Endothelial cell of umbilical vein (primary cell): ENCODE data around the gene CTNND2. TPM values are rescaled to one million over a fixed set of nuclear protein-coding genes. Genes with fewer than 3 reads are reported as not detected.

Source experiments
- BruUV-seq: library from RNA; stranded (reverse); fragments of 400-500 nt; replicated peaks from 2 replicates; lab custom pipeline; 2021; lab: Mats Ljungman, UMichigan
- CTCF ChIA-PET: fragments of 300-600, 350-600 bp; sonication (Branson Sonifier 250); formaldehyde crosslinking; loops from one replicate; lab custom pipeline; 2021; ENCODE audit warnings: antibody characterized with exemption, inconsistent platforms; lab: Charles Lee
- POLR2A ChIA-PET: fragments of 300-600, 350-600 bp; sonication (Branson Sonifier 250); formaldehyde crosslinking; loops from one replicate; lab custom pipeline; 2021; ENCODE audit warnings: antibody characterized with exemption, inconsistent platforms; lab: Charles Lee
- DNase-seq: peaks from one replicate; pipeline ENCODE4 v3.0.0-alpha.2; 2011; ENCODE audit warnings: low read depth, low spot score
- FAIRE-seq: peaks from 2 replicates; lab custom pipeline; 2011; peaks lifted over from hg19 to GRCh38; lab: Jason Lieb, UNC
- H2AFZ ChIP-seq: 2 replicates; pipeline ENCODE4 v1.6.0; 2012; ENCODE audit warnings: low read depth, low read length, control low read depth, inconsistent platforms
- H3K27ac ChIP-seq: 2 replicates; pipeline ENCODE4 v1.5.1; 2011; ENCODE audit warnings: low read depth, mild to moderate bottlenecking, control low read depth, low read length, moderate library complexity; ENCODE audit not compliant: insufficient read depth
- H3K27me3 ChIP-seq, 2 experiments: 2 replicates each; pipeline versions ENCODE4 v1.6.0 to v1.6.1; 2011; ENCODE audit warnings: low read length in 2 of 2, mixed read lengths in 1 of 2; ENCODE audit not compliant: control insufficient read depth in 2 of 2, insufficient read depth in 2 of 2
- H3K36me3 ChIP-seq, 2 experiments: 2 replicates in 1 of 2; 3 replicates in 1 of 2; pipeline ENCODE4 v1.5.1; 2011; ENCODE audit warnings: low read length in 2 of 2, mild to moderate bottlenecking in 1 of 2, moderate library complexity in 1 of 2; ENCODE audit not compliant: control insufficient read depth in 2 of 2, insufficient read depth in 2 of 2; ENCODE audit errors: extremely low read depth in 1 of 2
- H3K4me1 ChIP-seq: 3 replicates; pipeline ENCODE4 v1.5.1; 2011; ENCODE audit warnings: mild to moderate bottlenecking, low read length; ENCODE audit not compliant: control insufficient read depth, insufficient read depth; ENCODE audit errors: extremely low read depth
- H3K4me2 ChIP-seq: 2 replicates; pipeline ENCODE4 v1.6.1; 2011; ENCODE audit warnings: low read length, control low read depth, mixed read lengths; ENCODE audit not compliant: insufficient read depth
- H3K4me3 ChIP-seq, 3 experiments: fragments of 200-600 bp in 1 of 3; sonication (generic), shearing (Covaris generic) in 1 of 3; replicated peaks in 1 of 3; 2 replicates each; pipeline ENCODE4 v1.5.1; 2011 to 2016; ENCODE audit warnings: control low read depth in 3 of 3, low read length in 3 of 3, mild to moderate bottlenecking in 2 of 3, inconsistent platforms in 1 of 3, low read depth in 1 of 3, moderate library complexity in 1 of 3; ENCODE audit not compliant: insufficient read depth in 1 of 3
- H3K79me2 ChIP-seq: 2 replicates; pipeline ENCODE4 v1.6.0; 2012; ENCODE audit warnings: low read length, inconsistent platforms; ENCODE audit not compliant: control insufficient read depth, insufficient read depth
- H3K9ac ChIP-seq: replicated peaks from 2 replicates; pipeline ENCODE3; 2011; ENCODE audit warnings: low read length, control low read depth; ENCODE audit not compliant: insufficient read depth; ENCODE audit errors: extremely low read depth
- H3K9me1 ChIP-seq: replicated peaks from 3 replicates; pipeline ENCODE4 v1.6.0; 2011; ENCODE audit warnings: mild to moderate bottlenecking, low read length; ENCODE audit not compliant: control insufficient read depth, insufficient read depth; ENCODE audit errors: extremely low read depth
- H3K9me3 ChIP-seq: replicated peaks from 2 replicates; pipeline ENCODE4 v1.5.1; 2012; ENCODE audit warnings: low read length, inconsistent platforms; ENCODE audit not compliant: control insufficient read depth, insufficient read depth
- H4K20me1 ChIP-seq: replicated peaks from 2 replicates; pipeline ENCODE3; 2011; ENCODE audit warnings: mild to moderate bottlenecking, low read length; ENCODE audit not compliant: control insufficient read depth, insufficient read depth; ENCODE audit errors: extremely low read depth
- EZH2 ChIP-seq: IDR thresholded peaks from 2 replicates; pipeline ENCODE4 v1.6.1; 2012; ENCODE audit warnings: borderline replicate concordance, low read depth, mild to moderate bottlenecking, moderate library complexity, low read length, inconsistent platforms; ENCODE audit not compliant: severe bottlenecking
- FOS ChIP-seq: IDR thresholded peaks from 2 replicates; pipeline ENCODE4 v1.6.1; 2011; ENCODE audit warnings: mild to moderate bottlenecking, low read length, moderate library complexity, borderline replicate concordance; ENCODE audit not compliant: insufficient read depth
- GATA2 ChIP-seq: IDR thresholded peaks from 2 replicates; pipeline ENCODE4 v1.7.0; 2011; ENCODE audit warnings: low read depth, mild to moderate bottlenecking, moderate library complexity, mixed read lengths, low read length; ENCODE audit not compliant: insufficient read length, insufficient read depth
- JUN ChIP-seq: IDR thresholded peaks from 2 replicates; pipeline ENCODE4 v1.6.1; 2011; ENCODE audit warnings: borderline replicate concordance, low read depth; ENCODE audit not compliant: insufficient read length, insufficient read depth
- MYC ChIP-seq: IDR thresholded peaks from one replicate; pipeline ENCODE4 v1.6.1; 2011; ENCODE audit warnings: mild to moderate bottlenecking, low read depth, low read length
- POLR2A ChIP-seq: IDR thresholded peaks from 2 replicates; pipeline ENCODE4 v1.6.1; 2012; ENCODE audit warnings: low read depth, mild to moderate bottlenecking, control low read depth, low read length
- POLR2AphosphoS5 ChIP-seq: IDR thresholded peaks from 2 replicates; pipeline ENCODE4 v1.6.1; 2012; ENCODE audit warnings: low read depth, mild to moderate bottlenecking, control low read depth, low read length, moderate library complexity; ENCODE audit not compliant: insufficient read depth
- dilution Hi-C: fragments of 300-500 bp; cut with MboI; formaldehyde crosslinking; loops from one replicate; pipeline ENCODE4 v1.15.0; 2019; ENCODE audit warnings: low sequenced_read_pairs; ENCODE audit not compliant: extremely low pct_ligation_motif_present
- intact Hi-C: fragments of 100-400 bp; cut with micrococcal nuclease; formaldehyde crosslinking; loops from one replicate; pipeline ENCODE4 v1.10.0; 2022
- polyA plus RNA-seq, 4 experiments: library from polyadenylated mRNA; depleted of rRNA in 3 of 4; stranded (reverse) in 3 of 4; unstranded in 1 of 4; fragments of >200 nt; gene quantifications; 2 replicates each; pipeline versions ENCODE4 v1.2.1 to v1.2.3, GENCODE V29; 2011 to 2012; ENCODE audit warnings: missing spikeins in 1 of 4
- total RNA-seq: library from RNA; stranded (reverse); gene quantifications from 2 replicates; pipeline ENCODE4 v1.2.3, GENCODE V29; 2021
- TF ChIP-seq, protein P1 (sequence below): IDR thresholded peaks from 2 replicates; pipeline ENCODE4 v1.6.1; 2011; ENCODE audit not compliant: insufficient read depth, insufficient read length
- TF ChIP-seq, protein P2 (sequence below), 2 donors: IDR thresholded peaks; 1 replicate in 1 of 2; 2 replicates in 1 of 2; pipeline ENCODE4 v1.5.1; 2011; ENCODE audit warnings: low read length in 2 of 2, mild to moderate bottlenecking in 2 of 2, moderate library complexity in 2 of 2, control low read depth in 1 of 2, inconsistent platforms in 1 of 2, low read depth in 1 of 2; ENCODE audit not compliant: insufficient read depth in 1 of 2; ENCODE audit errors: extremely low read depth in 1 of 2

CTNND2 gene
- total and polyA plus RNA-seq, 2 donors (not counting 3 experiments of a cell fraction or from before 2014, with no cell fraction given), result not detected

DNA sequence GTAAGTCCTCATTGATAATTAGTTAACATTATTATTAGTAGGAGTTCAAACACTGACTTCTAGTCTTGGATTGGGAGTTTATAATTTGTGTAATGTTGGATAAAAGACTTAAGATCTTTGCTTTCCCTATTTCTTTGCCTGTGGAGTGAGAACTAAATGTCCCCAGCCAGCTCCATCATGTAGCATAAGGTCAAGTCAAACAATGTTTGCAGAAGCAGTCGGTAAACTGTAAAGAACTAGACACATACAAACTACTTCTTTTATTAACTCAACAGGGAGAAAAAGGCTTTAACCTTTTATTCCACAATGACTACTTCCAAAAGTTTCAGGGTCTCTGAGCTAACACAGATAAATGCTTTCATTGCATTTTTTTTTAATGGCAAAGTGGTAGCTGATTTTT lies 192.3 kb downstream of the CTNND2 start:
- no peaks in the 10 kb centered on the region for H4K20me1 ChIP-seq
- no peak overlapping the region for H3K27ac ChIP-seq
- H3K9me1 ChIP-seq, result no peaks in the 10 kb centered on the region
- POLR2A ChIA-PET, result no interaction called here
- H3K4me1 ChIP-seq, result no peaks in the 10 kb centered on the region
- peaks cover 4% of the 10 kb centered on the region for H3K9me3 ChIP-seq
- H3K4me2 ChIP-seq, result no peak overlapping the region
- no peak overlapping the region for H2AFZ ChIP-seq
- H3K36me3 ChIP-seq, result no peaks in the 10 kb centered on the region
- H3K27me3 ChIP-seq, result no peaks in the 10 kb centered on the region
- BruUV-seq, result no TSS peak
- dilution Hi-C loops, result no loop called here
- no peaks in the 10 kb centered on the region for H3K79me2 ChIP-seq
- CTCF ChIA-PET, result no interaction called here
- intact Hi-C loops, result no loop called here
- DNase-seq, result no peak
- H3K9ac ChIP-seq, result no peak overlapping the region
- H3K4me3 ChIP-seq, result no peak overlapping the region
- FAIRE-seq, result no peak
- TF ChIP-seq MYC (no peak), FOS (no peak), POLR2AphosphoS5 (no peak), POLR2A (no peak), EZH2 (no peak), JUN (no peak), GATA2 (no peak)
- TF ChIP-seq, protein P1, sequence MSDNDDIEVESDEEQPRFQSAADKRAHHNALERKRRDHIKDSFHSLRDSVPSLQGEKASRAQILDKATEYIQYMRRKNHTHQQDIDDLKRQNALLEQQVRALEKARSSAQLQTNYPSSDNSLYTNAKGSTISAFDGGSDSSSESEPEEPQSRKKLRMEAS, result no peak
- TF ChIP-seq, protein P2, sequence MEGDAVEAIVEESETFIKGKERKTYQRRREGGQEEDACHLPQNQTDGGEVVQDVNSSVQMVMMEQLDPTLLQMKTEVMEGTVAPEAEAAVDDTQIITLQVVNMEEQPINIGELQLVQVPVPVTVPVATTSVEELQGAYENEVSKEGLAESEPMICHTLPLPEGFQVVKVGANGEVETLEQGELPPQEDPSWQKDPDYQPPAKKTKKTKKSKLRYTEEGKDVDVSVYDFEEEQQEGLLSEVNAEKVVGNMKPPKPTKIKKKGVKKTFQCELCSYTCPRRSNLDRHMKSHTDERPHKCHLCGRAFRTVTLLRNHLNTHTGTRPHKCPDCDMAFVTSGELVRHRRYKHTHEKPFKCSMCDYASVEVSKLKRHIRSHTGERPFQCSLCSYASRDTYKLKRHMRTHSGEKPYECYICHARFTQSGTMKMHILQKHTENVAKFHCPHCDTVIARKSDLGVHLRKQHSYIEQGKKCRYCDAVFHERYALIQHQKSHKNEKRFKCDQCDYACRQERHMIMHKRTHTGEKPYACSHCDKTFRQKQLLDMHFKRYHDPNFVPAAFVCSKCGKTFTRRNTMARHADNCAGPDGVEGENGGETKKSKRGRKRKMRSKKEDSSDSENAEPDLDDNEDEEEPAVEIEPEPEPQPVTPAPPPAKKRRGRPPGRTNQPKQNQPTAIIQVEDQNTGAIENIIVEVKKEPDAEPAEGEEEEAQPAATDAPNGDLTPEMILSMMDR (IDR thresholded peaks at IDR 0.05; ENCODE audit: extremely low read depth in 1 of 2, insufficient read depth in 1 of 2, low read depth in 1 of 2, low read length in 2 of 2), result no peak
